ENCODE measurements around the gene ETV7. TPM values are rescaled to one million over a fixed set of nuclear protein-coding genes. Genes with fewer than 3 reads are reported as not detected.

Gene ETV7
- total and polyA plus RNA-seq, 2 experiments from 2014 or later, result 0.47 to 1.2 TPM

GRCh38 chr6:36382976-36383375 is 4.5 kb downstream of the ETV7 start:
- H3K4me1 ChIP-seq (ENCODE audit: insufficient read depth), result 0 out of 2 replicates have a peak, but pooled peaks cover 3% of the 10 kb centered on the region
- Mint-ChIP-seq H3K4me3 (no peak overlapping the region; the same call in 2 of the 3 replicates), H3K27ac (no peak overlapping the region), H3K4me1 (peaks cover 34% of the 10 kb centered on the region), H3K36me3 (ENCODE audit: low read depth) (no peaks in the 10 kb centered on the region; the same call in 2 of the 3 replicates), H3K9me3 (peaks cover 4% of the 10 kb centered on the region; the same call in 2 of the 3 replicates), H3K27me3 (ENCODE audit: insufficient read depth, low read depth, poor library complexity) (peaks cover 31% of the 10 kb centered on the region)
- H3K9me2 ChIP-seq (ENCODE audit: insufficient read depth), result no peaks in the 10 kb centered on the region
- no peaks in the 10 kb centered on the region for H4K20me1 ChIP-seq (replicated peaks; ENCODE audit: insufficient read depth)
- H3F3A ChIP-seq (replicated peaks; ENCODE audit: low read depth), result no peaks in the 10 kb centered on the region
- no peak overlapping the region for H2AFZ ChIP-seq
- no peaks in the 10 kb centered on the region; the same call in 1 of the 2 replicates for H3K36me3 ChIP-seq (ENCODE audit: insufficient read depth)
- no peak overlapping the region for H3K27ac ChIP-seq (ENCODE audit: low read depth)
- no peak for DNase-seq (ENCODE audit: low spot score)
- no peak overlapping the region for H3K4me3 ChIP-seq
- H3K27me3 ChIP-seq (ENCODE audit: insufficient read depth), result peaks cover 31% of the 10 kb centered on the region
- ATAC-seq, result no peak
- no peak overlapping the region for H3K4me2 ChIP-seq
- no peak for TF ChIP-seq NANOG (IDR thresholded peaks at IDR 0.05; ENCODE audit: borderline replicate concordance)
- no peak for TF ChIP-seq STAT1 (IDR thresholded peaks at IDR 0.05; ENCODE audit: unreplicated experiment)
- TF ChIP-seq ETS1 (IDR thresholded peaks at IDR 0.05), result no peak
- TF ChIP-seq EZH2phosphoT487 (IDR thresholded peaks at IDR 0.05; ENCODE audit: unreplicated experiment), result no peak
- no peak for TF ChIP-seq EZH2 (IDR thresholded peaks at IDR 0.05; ENCODE audit: low read depth, unreplicated experiment)
- TF ChIP-seq ZNF462 (CRISPR knock-in tag; IDR thresholded peaks at IDR 0.05), result no peak
- no peak for TF ChIP-seq CTCF (conservative IDR thresholded peaks at IDR 0.05; ENCODE audit: low read depth in 2 of 2)
- no peak for TF ChIP-seq JUNB (IDR thresholded peaks at IDR 0.05; ENCODE audit: unreplicated experiment)
- TF ChIP-seq REST (IDR thresholded peaks at IDR 0.05; ENCODE audit: unreplicated experiment), result no peak
- TF ChIP-seq CREB1 (CRISPR knock-in tag; IDR thresholded peaks at IDR 0.05; ENCODE audit: low read depth), result no peak
- TF ChIP-seq ZNF114 (CRISPR knock-in tag; IDR thresholded peaks at IDR 0.05), result no peak
- TF ChIP-seq POLR2AphosphoS5 (IDR thresholded peaks at IDR 0.05; ENCODE audit: low read depth), result no peak
- TF ChIP-seq ZNF331 (CRISPR knock-in tag; IDR thresholded peaks at IDR 0.05; ENCODE audit: low read depth), result no peak
- H3K79me2 ChIP-seq (replicated peaks; ENCODE audit: insufficient read depth), result no peaks in the 10 kb centered on the region
